NB4 (cell line): ENCODE measurements around the gene CASQ2.

Experiments used
- POLR2A ChIP-seq: IDR thresholded peaks from 2 replicates; pipeline ENCODE4 v1.6.1; 2011; ENCODE audit warnings: mild to moderate bottlenecking; ENCODE audit not compliant: insufficient read length; ENCODE audit errors: extremely low read depth
- TF ChIP-seq, protein P1 (sequence below): IDR thresholded peaks from one replicate; pipeline ENCODE4 v1.5.1; 2012; ENCODE audit warnings: low read depth, low read length

DNA sequence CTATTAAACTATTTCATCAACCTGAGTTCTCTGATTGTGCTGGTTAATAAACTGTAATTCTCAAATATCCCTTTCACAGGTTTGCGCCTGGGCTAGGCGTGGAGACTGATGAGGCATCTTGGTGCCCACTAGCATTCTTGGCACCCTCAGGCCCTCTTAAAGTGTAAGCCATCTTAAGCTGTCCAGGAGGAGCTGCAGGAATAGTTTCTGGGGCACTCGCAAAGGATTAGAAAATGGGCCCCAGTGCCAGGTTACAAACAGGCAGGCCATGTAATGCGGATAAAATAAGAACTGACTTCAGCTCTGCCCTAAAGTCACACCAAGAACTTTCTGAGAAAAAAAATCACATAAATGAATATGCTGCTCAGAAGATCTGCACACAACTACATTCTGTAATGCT lies 1.1 kb downstream of the CASQ2 start:
- no peak for TF ChIP-seq POLR2A
- TF ChIP-seq, protein P1, sequence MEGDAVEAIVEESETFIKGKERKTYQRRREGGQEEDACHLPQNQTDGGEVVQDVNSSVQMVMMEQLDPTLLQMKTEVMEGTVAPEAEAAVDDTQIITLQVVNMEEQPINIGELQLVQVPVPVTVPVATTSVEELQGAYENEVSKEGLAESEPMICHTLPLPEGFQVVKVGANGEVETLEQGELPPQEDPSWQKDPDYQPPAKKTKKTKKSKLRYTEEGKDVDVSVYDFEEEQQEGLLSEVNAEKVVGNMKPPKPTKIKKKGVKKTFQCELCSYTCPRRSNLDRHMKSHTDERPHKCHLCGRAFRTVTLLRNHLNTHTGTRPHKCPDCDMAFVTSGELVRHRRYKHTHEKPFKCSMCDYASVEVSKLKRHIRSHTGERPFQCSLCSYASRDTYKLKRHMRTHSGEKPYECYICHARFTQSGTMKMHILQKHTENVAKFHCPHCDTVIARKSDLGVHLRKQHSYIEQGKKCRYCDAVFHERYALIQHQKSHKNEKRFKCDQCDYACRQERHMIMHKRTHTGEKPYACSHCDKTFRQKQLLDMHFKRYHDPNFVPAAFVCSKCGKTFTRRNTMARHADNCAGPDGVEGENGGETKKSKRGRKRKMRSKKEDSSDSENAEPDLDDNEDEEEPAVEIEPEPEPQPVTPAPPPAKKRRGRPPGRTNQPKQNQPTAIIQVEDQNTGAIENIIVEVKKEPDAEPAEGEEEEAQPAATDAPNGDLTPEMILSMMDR, result no peak
